UCSD-AML1 (cell line): ENCODE measurements around the gene HRH1.
"Not testable (repeated sequence)": the region's sequence is repeated elsewhere in the genome, so short reads cannot be mapped to it uniquely, and the experiment has no call there.

Experiments used
- DNase-seq: peaks from one replicate; lab custom pipeline; 2025; ENCODE audit not compliant: unreplicated experiment; lab: John Stamatoyannopoulos, UW

Gene HRH1

DNA sequence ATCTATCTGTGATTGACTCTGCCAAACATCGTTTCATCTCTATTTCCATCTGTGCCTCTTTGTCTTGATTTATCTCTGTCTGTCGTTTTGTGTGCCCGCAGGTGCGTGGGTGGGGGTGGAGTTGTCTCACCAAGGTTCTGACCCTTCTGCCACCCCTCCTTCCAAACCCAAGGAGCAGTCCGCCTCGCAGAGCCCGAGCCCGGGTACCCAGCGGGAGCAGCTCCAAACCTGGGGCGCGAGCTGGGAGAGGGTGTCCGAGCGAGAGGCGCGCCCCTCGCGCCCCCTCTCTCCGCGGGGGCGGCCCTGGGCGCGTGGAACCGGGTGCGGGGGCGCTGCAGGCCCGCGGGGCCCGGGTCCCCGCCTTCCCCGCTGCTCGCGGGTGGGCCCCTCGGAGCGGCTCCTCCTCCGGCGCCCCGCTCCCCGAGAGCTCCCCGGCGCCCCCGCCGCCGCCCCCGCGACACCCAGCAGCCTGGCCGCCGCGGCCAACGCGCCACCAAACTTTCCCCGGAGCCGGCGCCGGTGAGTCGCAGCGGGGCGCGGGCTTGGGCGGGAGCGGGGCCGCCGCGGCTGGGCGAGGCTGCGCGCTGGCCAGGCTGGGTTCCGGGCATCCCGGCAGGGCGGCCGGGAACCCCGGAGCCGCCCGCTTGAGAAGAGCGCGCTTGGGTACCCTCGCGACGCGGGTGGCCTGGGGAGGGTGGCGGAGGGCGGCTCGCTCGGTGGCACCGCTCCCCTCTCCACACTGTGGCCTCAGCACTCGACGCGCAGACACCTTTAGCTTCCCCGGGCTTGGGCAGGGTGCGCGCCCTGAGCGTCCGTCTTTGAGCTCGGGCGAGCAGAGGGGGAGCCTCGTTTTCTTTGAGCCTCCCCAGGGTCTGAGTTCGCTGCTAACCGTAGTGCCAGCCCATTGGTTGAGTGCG, at the start of gene HRH1:
Gene HRH1 (plus strand): TSS at position 458 of the 917 bp plus-strand sequence. CDS start 104,545 bp downstream, outside the sequence.
- no peak for DNase-seq

GRCh38 chr3:11113316-11113715, 41.0 kb upstream of the HRH1 start:
- not testable (repeated sequence) for DNase-seq

DNA sequence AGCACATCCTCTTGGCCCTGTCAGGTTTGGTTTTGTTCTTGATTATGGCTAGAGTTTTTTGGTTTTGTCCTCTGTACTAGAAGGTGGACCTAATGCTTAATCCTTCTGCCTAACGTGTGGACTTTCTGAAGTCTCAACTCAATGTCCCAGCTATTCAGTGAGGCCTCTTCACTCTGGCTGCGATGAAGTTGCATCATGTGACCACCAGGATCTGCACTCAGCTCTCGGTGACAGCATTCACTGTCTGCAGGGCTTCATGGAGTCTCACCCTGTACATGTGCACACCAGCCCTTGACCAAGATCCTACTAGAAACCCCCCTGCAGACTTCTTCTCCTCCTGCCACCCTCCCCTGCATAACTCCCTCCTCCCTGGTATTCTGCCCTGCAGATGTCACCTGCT, 38.7 kb upstream of the HRH1 start:
- DNase-seq: no peak

GRCh38 chr3:11116336-11117059, 37.8 kb upstream of the HRH1 start:
- no peak for DNase-seq

DNA sequence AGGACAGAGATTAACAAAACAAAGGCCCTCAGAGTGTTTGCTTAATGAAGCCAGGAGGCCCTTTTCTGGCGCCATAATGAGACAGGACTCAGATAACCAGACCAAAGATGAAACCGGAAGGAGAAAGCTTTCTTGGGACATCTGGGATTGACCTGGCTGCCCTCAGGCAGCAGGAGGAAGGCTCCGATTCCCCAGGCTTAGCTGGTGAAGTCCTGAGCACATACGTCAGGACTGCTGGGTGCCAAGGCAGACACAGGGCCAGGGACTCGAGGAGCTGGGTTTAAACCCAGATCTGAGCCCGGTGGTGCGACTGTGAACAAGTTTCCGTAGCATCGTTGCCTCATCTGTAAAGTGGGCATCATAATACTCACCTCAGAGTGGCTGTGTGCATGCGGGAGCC, 36.7 kb upstream of the HRH1 start:
- no peak for DNase-seq

DNA sequence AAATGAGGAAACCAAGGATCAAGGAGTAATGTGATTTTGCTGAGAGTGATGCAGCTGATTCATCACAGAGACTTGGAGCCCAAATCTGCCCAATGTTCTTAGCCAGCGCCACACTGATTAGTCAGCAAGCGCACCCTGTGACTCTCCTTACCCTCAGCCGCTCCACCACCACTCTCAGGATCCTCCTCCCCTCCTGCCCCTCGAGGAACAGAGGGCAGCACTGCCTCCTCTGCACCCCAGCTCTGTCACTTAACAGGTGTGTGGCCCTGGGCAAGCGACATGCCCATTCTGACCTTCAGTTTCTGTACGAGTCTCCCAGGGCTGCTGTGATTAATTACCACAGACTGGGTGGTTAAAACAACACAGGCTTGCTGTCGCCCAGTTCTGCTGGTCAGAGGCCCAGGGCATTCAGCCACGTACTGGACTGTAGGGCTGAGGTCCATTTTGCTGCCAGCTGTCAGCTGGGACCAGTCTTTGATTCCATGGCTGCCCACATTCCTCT, 36.1 kb upstream of the HRH1 start:
- DNase-seq: no peak

DNA sequence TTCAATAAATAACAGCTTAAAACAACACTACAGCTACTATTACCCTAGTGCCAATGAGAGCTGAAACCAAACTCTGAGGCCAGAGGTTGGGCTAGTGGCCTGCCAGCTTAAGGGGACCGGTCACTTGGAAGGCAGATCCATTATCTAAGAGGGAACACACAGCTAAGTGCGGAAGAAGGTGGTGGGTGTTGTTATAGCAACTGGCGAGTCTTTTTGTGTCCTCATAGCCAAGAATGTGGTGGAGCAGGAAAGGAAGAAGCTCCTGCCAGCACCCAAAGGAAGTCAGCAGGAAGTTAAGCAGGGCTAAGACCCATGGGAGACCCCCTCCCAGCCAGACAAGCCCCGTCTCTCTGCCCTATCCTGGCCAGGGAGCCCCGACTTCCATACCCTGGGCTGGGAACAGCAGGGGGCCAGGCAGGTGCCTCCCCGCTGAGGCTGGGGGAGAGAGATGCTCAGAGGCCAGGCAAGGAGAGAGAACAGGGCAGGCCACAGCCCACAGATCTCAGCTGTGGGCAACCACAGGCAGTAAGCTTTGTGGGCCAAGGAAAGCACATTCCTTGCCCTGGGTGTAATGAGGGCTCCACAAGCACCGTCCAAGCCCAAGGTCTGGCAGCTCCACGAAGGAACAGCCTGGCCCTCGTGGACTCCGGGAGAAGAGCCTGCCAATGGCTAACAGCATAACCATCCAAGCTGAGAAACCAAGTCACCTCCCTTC, 34.0 kb upstream of the HRH1 start:
- DNase-seq: no peak

- no peak for DNase-seq
Observed at GRCh38 chr3:11126653-11127052, 27.6 kb upstream of the HRH1 start.

DNA sequence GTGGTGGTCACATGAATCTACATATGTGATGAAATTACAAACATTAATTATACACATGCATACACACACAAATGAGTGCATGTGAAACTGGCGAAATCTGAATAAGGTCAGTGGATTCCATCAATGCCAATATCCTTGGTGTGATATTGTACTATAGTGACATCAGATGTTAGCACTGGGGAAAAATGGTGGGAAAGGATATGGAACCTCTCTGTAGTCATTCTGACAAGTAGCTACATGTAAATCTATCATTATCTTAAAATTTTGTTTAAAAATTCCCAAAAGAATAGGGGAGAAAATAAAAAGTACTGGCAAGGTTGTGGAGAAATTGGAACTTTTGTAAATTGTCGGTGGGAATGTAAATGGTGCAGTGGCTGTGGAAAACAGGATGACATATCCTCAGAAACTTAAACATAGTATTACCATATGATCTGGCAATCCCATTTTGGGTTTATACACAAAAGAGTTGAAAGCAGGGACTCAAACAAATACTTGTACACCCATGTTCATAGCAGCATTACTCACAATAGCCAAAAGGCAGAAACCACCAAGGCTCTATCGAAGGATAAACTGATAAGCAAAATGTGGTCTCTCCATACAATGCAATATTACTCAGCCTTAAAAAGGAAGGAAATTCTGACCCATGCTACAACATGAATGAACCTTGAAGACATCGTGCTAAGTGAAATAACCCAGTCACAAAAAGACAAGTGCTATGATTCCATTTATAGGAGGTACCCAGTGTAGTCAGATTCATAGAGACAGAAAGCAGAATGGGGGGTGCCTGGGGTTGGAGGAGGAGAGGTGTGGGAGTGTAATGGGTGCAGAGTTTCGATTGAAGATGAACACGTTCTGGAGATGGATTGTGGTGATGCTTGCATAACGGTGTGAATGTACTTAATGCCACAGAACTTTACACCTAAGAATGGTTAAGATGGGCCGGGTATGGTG, 25.3 kb upstream of the HRH1 start:
- no peak for DNase-seq

DNA sequence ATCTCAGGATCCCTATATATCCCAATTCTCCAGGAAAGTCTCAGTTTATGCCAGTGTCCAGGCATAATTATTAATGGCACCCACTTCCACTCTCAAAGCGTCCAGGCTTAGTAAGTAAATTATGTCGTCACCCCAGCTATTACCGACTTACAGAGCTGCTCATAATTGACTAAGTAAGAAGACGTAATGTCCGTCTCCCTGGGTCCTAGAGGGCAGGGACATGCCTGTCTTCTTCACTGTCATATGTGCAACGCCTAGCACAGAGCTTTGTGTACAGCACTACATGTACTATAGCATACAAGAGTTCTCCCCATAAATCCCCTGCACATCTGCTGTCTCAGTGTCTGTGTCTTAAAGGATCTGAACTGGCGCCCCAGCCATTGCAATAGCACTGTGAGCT, 23.9 kb upstream of the HRH1 start:
- no peak for DNase-seq

- no peak for DNase-seq
Observed at GRCh38 chr3:11131371-11131770, 22.9 kb upstream of the HRH1 start.

DNA sequence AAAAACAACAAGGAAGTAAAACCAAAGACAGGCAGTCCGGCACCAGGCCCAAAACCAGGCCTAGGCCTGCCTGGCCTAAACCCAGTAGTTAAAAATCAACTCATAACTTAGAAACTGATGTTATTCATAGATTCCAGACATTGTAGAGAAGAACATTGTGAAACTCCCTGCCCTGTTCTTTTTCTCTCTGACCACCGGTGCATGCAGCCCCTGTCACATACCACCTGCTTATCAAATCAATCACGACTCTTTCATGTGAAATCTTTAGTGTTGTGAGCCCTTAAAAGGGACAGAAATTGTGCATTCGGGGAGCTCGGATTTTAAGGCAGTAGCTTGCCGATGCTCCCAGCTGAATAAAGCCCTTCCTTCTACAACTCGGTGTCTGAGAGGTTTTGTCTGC, 22.4 kb upstream of the HRH1 start:
- not testable (repeated sequence) for DNase-seq

- DNase-seq: no peak
Observed at GRCh38 chr3:11132861-11133260, 21.4 kb upstream of the HRH1 start.

DNA sequence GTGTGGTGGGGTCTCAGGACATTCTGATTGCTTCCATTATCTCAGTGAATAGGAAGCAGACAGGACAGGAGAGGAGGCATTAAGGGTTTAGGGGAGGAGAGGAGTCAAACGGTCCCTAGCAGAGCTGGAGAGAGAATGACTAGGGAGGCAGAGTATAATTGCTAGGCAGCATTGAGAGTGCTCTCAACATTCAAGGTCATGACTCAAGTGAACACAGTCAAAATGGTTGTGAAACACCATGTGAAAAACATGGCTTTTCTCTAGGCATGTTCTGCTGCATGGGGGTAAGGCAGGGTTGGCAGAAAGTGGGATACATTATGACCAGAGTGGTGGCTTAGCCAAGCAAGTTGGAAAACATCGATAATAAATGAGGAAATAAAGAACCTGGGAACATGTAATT, 19.5 kb upstream of the HRH1 start:
- DNase-seq: no peak

DNA sequence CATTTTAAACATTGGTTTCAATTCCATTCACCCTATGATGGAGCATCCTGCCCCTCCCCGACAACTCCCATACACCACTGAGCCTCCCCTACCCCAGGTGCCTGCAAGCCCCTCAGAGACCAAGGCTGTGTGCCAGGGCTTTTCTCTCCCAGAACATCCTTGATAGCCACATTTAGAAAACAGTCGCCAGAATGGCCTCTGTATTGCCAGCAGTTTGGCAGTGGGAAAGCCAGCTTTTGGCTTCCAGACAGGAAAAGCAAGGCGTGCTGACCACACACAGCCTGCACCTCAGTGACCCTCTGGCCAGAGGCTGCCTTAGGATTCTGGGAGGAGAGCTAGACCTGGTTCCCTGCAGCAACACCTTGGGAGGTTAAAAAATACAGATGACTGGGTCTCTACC, 18.2 kb upstream of the HRH1 start:
- no peak for DNase-seq

DNA sequence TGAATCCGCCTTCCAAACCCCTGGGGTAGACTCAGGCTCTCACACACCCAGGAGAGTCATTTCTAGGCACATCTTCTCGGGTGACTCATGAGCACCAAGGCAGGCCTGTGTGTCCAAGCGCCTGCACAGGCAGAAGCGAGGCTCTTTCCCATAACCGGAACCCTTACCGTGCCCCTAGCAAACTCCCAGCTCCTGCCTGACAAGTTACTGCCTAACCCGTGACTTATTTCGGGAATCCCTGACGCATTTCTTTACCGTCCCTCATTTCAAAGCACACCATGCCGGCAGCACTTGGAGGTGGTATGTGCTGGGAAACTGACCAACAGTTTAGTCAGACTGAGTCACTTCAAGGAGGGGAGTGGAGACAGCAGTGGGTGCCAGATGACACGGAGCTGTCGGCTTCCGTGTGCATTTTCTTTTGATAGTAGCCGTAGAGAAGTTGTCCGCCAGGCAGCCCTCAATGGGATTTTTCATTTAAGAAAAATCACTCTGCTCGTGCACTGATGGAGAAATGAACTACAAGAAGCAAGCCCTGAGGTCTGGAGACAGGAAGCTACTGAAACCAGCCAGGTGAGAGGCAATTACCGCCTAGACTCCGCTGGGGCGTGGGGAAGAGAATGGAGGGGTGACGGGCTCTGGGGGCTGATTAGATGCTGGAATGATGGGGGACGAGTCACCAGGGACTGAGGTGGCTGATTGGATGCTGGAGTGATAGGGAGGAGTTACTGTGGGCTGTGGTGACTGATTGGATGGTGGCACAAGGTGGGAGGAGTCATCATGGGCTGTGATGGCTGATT, 17.3 kb upstream of the HRH1 start:
- DNase-seq: no peak

DNA sequence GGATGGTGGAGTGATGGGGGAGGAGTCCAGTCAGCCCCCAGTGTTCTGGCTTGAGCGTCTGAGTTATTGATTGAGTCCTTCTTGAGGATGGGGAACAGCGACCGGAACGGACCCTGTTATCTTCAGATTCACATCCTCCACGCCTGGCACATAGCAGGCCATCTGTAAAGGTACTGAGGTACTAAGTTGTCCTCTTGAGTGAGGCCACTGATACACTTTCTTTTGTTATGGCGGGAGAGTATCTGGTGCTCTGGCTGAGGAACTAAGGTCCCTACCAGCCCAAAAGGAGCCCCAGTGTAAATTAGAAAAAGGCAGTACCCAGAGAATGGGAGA, 16.7 kb upstream of the HRH1 start:
- DNase-seq: no peak

- no peak for DNase-seq
Observed at GRCh38 chr3:11138371-11138770, 15.9 kb upstream of the HRH1 start.

GRCh38 chr3:11140030-11140712, 14.1 kb upstream of the HRH1 start:
- peak; percentile 84 for DNase-seq
